GM18519 (cell line): Measurements from ENCODE around the gene TECPR2.
"Not testable (repeated sequence)": the region's sequence is repeated elsewhere in the genome, so short reads cannot be mapped to it uniquely, and the experiment has no call there.

ENCODE experiments used
- ATAC-seq: cut with Tn5 transposase; IDR thresholded peaks from one replicate; pipeline ENCODE4 v1.9.1; 2021; ENCODE audit warnings: mild to moderate bottlenecking, moderate library complexity; ENCODE audit not compliant: unreplicated experiment, low FRiP score

Gene TECPR2

GRCh38 chr14:102545461-102546265, 182.9 kb downstream of the TECPR2 start:
- ATAC-seq: no peak

- no peak for ATAC-seq
Observed at GRCh38 chr14:102548616-102549240, 186.0 kb downstream of the TECPR2 start.

- not testable (repeated sequence) for ATAC-seq
Observed at GRCh38 chr14:102550927-102551401, 188.2 kb downstream of the TECPR2 start.
